RCC 7860 (cell line): ENCODE measurements around the gene GAMT.

ENCODE experiments used
- DNase-seq: peaks from one replicate; pipeline ENCODE4 v3.0.0-alpha.2; 2015; ENCODE audit warnings: low spot score
- FAIRE-seq: peaks from 2 replicates; lab custom pipeline; 2012; peaks lifted over from hg19 to GRCh38; lab: Jason Lieb, UNC

The GAMT gene

GRCh38 chr19:1418951-1419738, 17.8 kb upstream of the GAMT start:
- no peak for DNase-seq
- FAIRE-seq = no peak

DNA sequence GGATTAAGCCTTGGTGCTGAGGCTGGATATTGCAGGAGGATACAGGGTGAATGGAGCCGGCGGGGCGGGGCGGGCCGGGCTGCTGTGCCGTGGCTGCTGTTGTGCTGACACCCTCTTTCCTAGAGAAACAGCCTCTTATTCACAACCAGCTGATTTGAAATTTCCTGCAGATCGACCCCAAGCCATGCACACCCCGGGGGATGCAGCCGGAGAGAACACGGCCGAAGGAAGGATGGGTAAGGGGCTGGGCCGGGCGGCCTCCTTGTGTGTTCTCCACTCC, 17.1 kb upstream of the GAMT start:
- no peak for DNase-seq
- no peak for FAIRE-seq

GRCh38 chr19:1417681-1418495, 16.5 kb upstream of the GAMT start:
- FAIRE-seq (no peak), DNase-seq (no peak)

GRCh38 chr19:1417145-1417544, 15.8 kb upstream of the GAMT start:
- FAIRE-seq = no peak
- DNase-seq = no peak

DNA sequence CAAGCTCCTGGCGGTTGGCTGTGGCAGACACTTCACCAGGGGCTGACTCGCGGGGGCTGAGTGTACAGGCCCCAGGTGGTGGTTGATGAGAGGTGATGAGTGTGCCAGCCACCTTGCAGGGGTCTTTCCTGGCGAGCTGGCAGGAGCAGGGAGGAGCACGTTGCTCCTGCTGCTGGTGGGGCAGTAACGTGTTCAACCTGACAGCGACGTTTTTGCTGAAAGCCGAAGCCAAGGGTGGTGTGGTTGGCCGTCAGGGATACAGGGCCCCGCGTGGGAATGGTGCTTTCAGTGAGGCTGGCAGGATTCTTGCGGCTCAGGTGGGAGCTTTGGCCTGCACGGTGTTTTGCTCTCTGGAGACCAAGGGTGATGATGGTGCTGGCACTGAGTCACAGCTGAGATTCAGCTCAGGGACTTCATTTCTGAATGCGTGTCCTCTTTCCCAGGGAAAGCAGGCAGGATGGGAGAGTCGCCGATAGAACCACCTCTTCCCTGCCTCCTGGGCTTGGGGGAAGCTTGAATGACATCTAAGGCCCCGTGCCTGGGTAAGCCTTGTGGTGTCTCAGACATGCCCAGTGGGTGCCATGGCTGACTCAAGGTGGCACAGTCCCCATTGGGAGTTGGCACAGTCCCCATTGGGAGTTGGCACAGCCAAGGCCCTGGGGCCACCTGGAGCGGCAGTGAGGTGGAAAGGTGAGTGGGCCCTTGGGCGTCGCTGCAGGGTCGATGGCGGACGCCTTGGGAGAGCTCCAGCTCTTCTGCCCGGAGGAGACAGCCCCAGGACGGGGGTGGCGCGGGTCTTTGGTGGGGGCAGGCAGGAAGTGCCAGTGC, 14.9 kb upstream of the GAMT start:
- FAIRE-seq = no peak

DNA sequence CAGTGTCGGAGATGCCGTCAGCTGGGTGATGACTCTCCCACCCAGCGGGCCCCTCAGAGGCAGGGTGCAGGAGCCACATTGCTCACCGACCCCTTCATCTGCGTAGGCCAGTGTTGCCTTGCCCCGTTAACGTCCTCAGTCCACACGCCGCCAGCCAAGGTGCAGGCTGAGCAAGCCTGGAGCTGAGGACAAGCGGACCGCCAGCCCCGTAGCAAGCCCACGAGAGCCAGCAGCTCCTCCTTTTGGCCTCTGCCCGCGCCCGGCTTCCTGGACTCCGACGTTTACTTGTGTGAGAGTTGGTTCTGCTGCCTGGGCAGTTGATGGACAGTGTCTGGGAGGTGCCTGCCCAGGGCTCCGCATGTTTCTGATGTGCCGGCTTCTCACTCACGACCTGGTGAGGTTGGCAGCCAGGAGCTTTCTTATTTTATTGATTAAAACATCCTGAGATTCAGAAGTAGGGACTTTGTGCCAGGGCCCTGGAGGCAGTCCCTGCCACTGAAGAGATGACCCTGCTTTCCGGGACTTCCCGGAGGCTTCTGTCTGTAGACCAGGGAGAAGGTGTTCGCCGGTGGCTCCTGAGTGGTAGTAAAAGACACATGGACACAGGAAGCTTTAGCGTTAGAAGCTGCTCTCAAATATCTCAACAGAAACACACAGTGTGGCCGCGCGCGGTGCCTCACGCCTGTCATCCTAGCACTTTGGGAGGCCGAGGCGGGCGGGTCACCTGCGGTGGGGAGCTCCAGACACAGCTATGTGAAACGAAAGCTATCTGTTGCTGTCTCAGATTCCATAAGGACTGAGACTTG, 11.9 kb upstream of the GAMT start:
- DNase-seq (no peak), FAIRE-seq (no peak)

More for the DNA sequence above, 14.9 kb upstream of the GAMT start:
- DNase-seq = peak; percentile 29

- no peak for DNase-seq
Measured at GRCh38 chr19:1412323-1412923, 11.1 kb upstream of the GAMT start.

GRCh38 chr19:1411255-1412191, 10.2 kb upstream of the GAMT start:
- no peak for FAIRE-seq
- DNase-seq = no peak

More at GRCh38 chr19:1412323-1412923, 11.1 kb upstream of the GAMT start:
- no peak for FAIRE-seq

- DNase-seq = no peak
- FAIRE-seq = no peak
Measured at GRCh38 chr19:1410789-1411188, 9.4 kb upstream of the GAMT start.

DNA sequence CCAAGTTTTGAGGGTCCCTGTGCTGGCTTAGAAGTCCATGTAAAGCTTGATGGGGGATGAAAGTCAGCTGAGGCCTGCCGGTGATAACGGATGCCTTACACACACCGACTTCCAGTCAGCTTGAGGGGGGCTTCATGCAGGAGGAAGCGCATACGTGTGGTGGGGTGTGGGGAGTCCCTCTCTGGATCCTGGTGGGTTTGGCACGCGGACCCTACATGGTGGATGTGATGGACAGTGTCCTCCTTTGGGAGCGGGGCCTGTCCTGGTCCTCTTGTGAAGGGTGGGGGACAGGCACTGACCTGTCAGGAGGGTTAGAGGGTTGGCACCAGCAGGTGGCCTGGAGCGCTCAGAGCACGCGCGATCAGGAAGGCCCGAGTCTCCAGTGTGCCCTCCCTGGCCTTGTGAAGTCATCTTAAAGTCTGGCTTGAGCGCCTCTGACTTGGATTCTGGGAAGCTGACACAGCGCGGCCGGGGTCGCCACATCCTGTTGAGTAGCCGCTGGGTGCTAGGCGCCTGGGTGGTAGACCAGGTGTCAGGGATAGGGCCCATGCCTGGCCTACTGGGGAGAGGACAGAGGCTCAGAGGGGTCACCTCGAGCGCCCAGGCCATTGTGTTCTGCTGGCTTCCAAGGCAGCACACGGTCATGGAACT, 8.9 kb upstream of the GAMT start:
- peak; percentile 51 for FAIRE-seq
- DNase-seq = peak; percentile 83

- no peak for DNase-seq
- no peak for FAIRE-seq
Measured at GRCh38 chr19:1409204-1410005, 8.1 kb upstream of the GAMT start.

DNA sequence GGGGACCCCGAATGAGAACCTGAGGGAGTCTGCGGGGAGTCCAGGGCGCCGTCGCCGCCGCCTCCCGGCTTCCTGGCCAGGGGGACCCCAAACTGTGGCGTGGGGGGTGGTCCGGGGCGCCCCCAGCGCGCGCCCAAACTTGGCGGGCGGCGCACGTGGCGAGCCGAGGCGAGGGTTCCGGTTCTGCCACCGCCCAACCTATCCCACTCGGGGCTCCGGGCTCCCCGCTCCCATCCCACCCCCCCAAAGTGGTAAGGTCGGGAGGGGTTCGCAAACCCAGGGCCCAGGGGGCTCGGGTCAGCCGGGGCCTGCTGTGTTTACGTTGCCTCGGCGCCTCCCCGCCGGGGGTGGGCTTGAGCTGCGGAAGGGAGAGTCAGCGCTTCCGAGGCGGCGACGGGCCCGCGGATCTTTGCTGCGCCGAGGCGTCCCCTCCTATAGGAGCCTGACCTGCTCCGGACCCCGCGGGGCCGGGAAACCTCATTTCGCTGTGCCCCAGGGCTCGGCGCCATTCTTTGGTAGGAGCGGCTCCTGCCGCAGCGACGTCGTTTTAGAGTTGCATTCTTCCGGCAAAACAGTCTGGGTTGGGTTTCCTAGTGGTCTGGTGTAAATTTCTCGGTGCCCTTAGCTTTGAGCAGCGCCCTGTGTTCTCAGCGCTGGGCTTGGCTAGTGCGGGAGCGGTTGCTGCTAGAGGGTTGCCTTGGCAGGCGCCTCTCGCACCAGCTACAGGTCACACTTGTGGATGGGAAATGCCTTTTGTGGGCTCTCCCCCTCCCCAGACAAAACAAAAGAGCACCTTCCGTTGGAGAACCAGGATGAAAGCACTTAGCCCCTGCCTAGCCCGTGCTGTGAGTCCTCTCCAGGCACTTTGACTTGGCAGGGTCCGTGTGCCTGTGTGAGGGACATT, 7.2 kb upstream of the GAMT start:
- DNase-seq (peak; percentile 30), FAIRE-seq (no peak)

DNA sequence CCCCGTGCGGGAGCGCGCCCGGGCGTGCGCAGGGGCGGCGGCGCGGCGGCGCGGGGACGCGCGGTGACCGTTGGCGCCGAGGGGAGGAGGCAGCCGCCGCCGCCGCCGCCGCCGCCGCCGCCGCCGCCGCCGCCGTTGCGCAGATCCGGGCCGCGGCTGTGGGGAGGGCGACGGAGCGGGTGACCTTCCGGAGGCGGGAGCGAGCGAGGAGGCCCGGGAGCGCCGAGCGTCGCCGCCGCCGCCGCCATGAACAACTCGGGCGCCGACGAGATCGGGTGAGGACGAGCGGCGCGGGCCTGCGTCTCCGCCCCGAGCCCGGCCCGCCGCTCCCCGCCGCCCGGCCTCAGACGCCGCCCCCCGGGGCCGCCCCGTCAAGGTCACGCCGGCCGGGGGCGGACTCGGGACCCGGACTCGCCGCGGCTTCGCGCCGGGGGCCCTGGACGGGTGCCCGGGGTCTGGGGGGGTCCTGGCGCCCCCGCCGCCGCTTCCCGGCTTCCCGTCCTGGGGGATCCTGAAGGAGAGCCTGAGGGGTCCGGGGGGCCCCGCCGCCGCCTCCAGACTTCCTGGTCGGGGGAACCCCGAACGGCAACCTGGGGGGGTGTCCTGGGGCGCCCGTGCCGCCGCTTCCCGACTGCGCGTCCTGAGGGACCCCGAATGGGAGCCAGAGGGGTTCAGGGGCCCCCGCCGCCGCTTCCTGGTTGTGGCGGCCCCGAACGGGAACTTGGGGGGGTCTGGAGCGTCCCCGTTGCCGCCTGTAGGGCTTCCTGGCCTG, 6.4 kb upstream of the GAMT start, which contains the start of gene DAZAP1:
Gene DAZAP1 (plus strand): TSS at position 59 of the 772 bp plus-strand sequence. CDS start 188 bp downstream, at position 247.
- no peak for DNase-seq
- no peak for FAIRE-seq

- FAIRE-seq (no peak), DNase-seq (peak; percentile 95)
Measured at GRCh38 chr19:1406774-1407527, 5.6 kb upstream of the GAMT start.

DNA sequence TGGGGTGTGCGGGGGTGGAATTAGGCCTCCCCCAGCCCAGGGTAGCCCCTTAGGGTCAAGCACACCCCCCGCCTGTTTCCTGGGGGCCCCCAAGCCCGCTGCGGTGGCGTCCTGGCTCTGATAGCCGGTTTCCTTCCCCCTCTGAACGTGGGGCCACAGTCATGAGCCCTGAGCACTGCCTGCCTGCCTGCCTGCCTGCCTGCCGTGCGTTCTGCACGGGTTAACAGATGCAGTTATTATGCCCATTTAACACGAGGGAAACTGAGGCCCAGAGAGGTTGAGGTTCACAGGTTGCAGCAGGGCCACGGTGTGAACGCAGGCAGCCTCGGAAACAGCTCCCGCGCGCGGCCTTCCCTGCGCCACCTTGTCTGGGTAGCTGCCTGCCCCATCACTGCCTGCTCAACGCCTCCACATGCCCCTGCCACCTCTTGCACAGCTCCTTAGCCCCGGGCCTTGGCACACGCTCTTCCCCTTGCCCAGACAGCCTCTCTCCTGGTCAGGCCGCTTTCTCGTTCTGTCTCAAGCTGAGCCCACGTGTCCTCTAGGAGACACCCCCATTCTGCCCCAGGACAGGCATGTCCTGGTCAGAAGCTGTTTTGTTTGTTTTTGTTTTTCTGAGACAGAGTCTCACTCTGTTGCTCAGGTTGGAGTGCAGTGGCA, 1.2 kb upstream of the GAMT start:
- FAIRE-seq = no peak

More for the DNA sequence above, 1.2 kb upstream of the GAMT start:
- DNase-seq = no peak
